GM23338 (cell line): ENCODE data around the gene GRIN2A. TPM values are rescaled to one million over a fixed set of nuclear protein-coding genes. Genes with fewer than 3 reads are reported as not detected.

Experiments
- ATAC-seq: fragments of 200-7000 bp; cut with Tn5 transposase; 3 replicates; pipeline ENCODE4 v1.9.1; 2020
- DNase-seq: peaks from one replicate; pipeline ENCODE4 v3.0.0-alpha.2; 2015; ENCODE audit warnings: low spot score
- H2AFZ ChIP-seq: fragments of 200-600 bp; sonication (generic); 2 replicates; pipeline ENCODE4 v1.8.0; 2016; ENCODE audit warnings: antibody characterized with exemption, mild to moderate bottlenecking, moderate library complexity
- H3F3A ChIP-seq: fragments of 200-600 bp; sonication (generic); replicated peaks from 2 replicates; pipeline ENCODE4 v1.8.0; 2017; ENCODE audit warnings: antibody characterized with exemption, mixed run types, low read depth
- H3K27ac ChIP-seq: fragments of 200-600 bp; sonication (generic); 2 replicates; pipeline ENCODE4 v1.6.1; 2016; ENCODE audit warnings: low read depth
- H3K27me3 ChIP-seq: fragments of 200-600 bp; sonication (generic); 2 replicates; pipeline ENCODE4 v1.8.0; 2016; ENCODE audit warnings: mild to moderate bottlenecking, mixed run types, moderate library complexity; ENCODE audit not compliant: insufficient read depth
- H3K36me3 ChIP-seq: fragments of 200-600 bp; sonication (generic); 2 replicates; pipeline ENCODE4 v1.8.0; 2016; ENCODE audit warnings: mild to moderate bottlenecking; ENCODE audit not compliant: insufficient read depth
- H3K4me1 ChIP-seq: fragments of 200-600 bp; sonication (generic); 2 replicates; pipeline ENCODE4 v1.8.0; 2016; ENCODE audit warnings: mild to moderate bottlenecking, moderate library complexity; ENCODE audit not compliant: insufficient read depth
- H3K4me2 ChIP-seq: fragments of 200-600 bp; sonication (generic); 2 replicates; pipeline ENCODE4 v1.7.1; 2017; ENCODE audit warnings: mixed run types
- H3K4me3 ChIP-seq: fragments of 200-600 bp; sonication (generic); 2 replicates; pipeline ENCODE4 v1.6.1; 2016; ENCODE audit warnings: mixed run types
- H3K79me2 ChIP-seq: fragments of 200-600 bp; sonication (generic); replicated peaks from 2 replicates; pipeline ENCODE4 v1.8.0; 2017; ENCODE audit warnings: mild to moderate bottlenecking; ENCODE audit not compliant: insufficient read depth
- H3K9me2 ChIP-seq: fragments of 200-600 bp; sonication (generic); 2 replicates; pipeline ENCODE4 v1.8.0; 2017; ENCODE audit not compliant: insufficient read depth
- H4K20me1 ChIP-seq: fragments of 200-600 bp; sonication (generic); replicated peaks from 2 replicates; pipeline ENCODE4 v1.8.0; 2017; ENCODE audit warnings: mild to moderate bottlenecking; ENCODE audit not compliant: insufficient read depth
- H3K27ac Mint-ChIP-seq: 2 replicates; pipeline ENCODE4 v1.8.0; 2020; ENCODE audit warnings: inconsistent platforms, mild to moderate bottlenecking, moderate library complexity, mixed read lengths
- H3K27me3 Mint-ChIP-seq: 3 replicates; pipeline ENCODE4 v1.8.0; 2022; ENCODE audit warnings: low read depth, mild to moderate bottlenecking, moderate library complexity, mixed read lengths, inconsistent platforms; ENCODE audit not compliant: insufficient read depth, poor library complexity
- H3K36me3 Mint-ChIP-seq: 3 replicates; pipeline ENCODE4 v1.8.0; 2021; ENCODE audit warnings: low read depth, mild to moderate bottlenecking, inconsistent platforms, moderate library complexity, mixed read lengths
- H3K4me1 Mint-ChIP-seq: 3 replicates; pipeline ENCODE4 v1.8.0; 2020; ENCODE audit warnings: mild to moderate bottlenecking, inconsistent platforms, mixed read lengths
- H3K4me3 Mint-ChIP-seq: 3 replicates; pipeline ENCODE4 v1.8.0; 2021; ENCODE audit warnings: moderate library complexity, mild to moderate bottlenecking, inconsistent platforms, mixed read lengths
- H3K9me3 Mint-ChIP-seq: 3 replicates; pipeline ENCODE4 v1.8.0; 2020; ENCODE audit warnings: moderate library complexity, mild to moderate bottlenecking, inconsistent platforms, mixed read lengths
- CREB1 ChIP-seq: fragments of 250-450 bp; sonication (Bioruptor Pico); IDR thresholded peaks from 2 replicates; pipeline ENCODE4 v1.5.0; 2020; ENCODE audit warnings: low read depth, mild to moderate bottlenecking, moderate library complexity
- EZH2 ChIP-seq: fragments of 200-600 bp; sonication (generic); IDR thresholded peaks from one replicate; pipeline ENCODE4 v1.8.0; 2017; ENCODE audit warnings: antibody characterized with exemption, mild to moderate bottlenecking, low read depth; ENCODE audit not compliant: unreplicated experiment
- EZH2phosphoT487 ChIP-seq: fragments of 200-600 bp; sonication (generic); IDR thresholded peaks from one replicate; pipeline ENCODE4 v1.8.1; 2018; ENCODE audit warnings: antibody characterized with exemption; ENCODE audit not compliant: unreplicated experiment
- JUNB ChIP-seq: IDR thresholded peaks from one replicate; pipeline ENCODE4 v1.6.1; 2016; ENCODE audit warnings: antibody characterized with exemption; ENCODE audit not compliant: unreplicated experiment
- NANOG ChIP-seq: IDR thresholded peaks from 2 replicates; pipeline ENCODE4 v1.6.1; 2016; ENCODE audit warnings: antibody characterized with exemption, borderline replicate concordance
- POLR2AphosphoS5 ChIP-seq: IDR thresholded peaks from 2 replicates; pipeline ENCODE4 v1.6.1; 2016; ENCODE audit warnings: antibody characterized with exemption, low read depth
- STAT1 ChIP-seq: IDR thresholded peaks from one replicate; pipeline ENCODE4 v1.6.1; 2016; ENCODE audit warnings: antibody characterized with exemption; ENCODE audit not compliant: unreplicated experiment
- ZNF331 ChIP-seq: fragments of 250-450 bp; sonication (Bioruptor Pico); IDR thresholded peaks from 2 replicates; pipeline ENCODE4 v1.5.0; 2020; ENCODE audit warnings: low read depth, mild to moderate bottlenecking, moderate library complexity
- ZNF462 ChIP-seq: fragments of 250-450 bp; sonication (Bioruptor Pico); IDR thresholded peaks from 2 replicates; pipeline ENCODE4 v1.5.0; 2020; ENCODE audit warnings: mild to moderate bottlenecking, moderate library complexity
- polyA plus RNA-seq: library from polyadenylated mRNA; unstranded; fragments of >200 nt; fragmentation: Nextera tagmentation; extraction: Ambion mirVana; gene quantifications from 2 replicates; pipeline ENCODE4 v1.2.1, GENCODE V29; 2016
- total RNA-seq: library from RNA; depleted of rRNA; stranded (reverse); fragments of >200 nt; shearing (Covaris generic); gene quantifications from 2 replicates; pipeline ENCODE4 v1.2.3, GENCODE V29; 2014
- TF ChIP-seq, protein P1 (sequence below): IDR thresholded peaks from one replicate; pipeline ENCODE4 v1.6.1; 2018; ENCODE audit warnings: antibody characterized with exemption; ENCODE audit not compliant: unreplicated experiment
- TF ChIP-seq, protein P2 (sequence below), 2 experiments: fragments of 200-600 bp in 1 of 2; sonication (generic) in 1 of 2; conservative IDR thresholded peaks; 2 replicates each; pipeline versions ENCODE4 v1.5.1 to v1.6.1; 2016 to 2017; ENCODE audit warnings: antibody characterized with exemption in 2 of 2, low read depth in 2 of 2, mild to moderate bottlenecking in 2 of 2, moderate library complexity in 1 of 2
- TF ChIP-seq, protein P3 (sequence below): IDR thresholded peaks from 2 replicates; pipeline ENCODE4 v1.6.1; 2016; ENCODE audit warnings: antibody characterized with exemption

The GRIN2A gene
- total and polyA plus RNA-seq, 2 experiments from 2014 or later = 0.89 to 5.1 TPM

- DNase-seq (no peak), ATAC-seq (no peak)
- Histone ChIP-seq H3K27me3 (no peaks in the 10 kb centered on the region), H2AFZ (no peak overlapping the region), H3K36me3 (no peaks in the 10 kb centered on the region), H3K4me1 (no peaks in the 10 kb centered on the region), H3F3A (no peaks in the 10 kb centered on the region), H4K20me1 (no peaks in the 10 kb centered on the region), H3K27ac (no peak overlapping the region), H3K9me2 (no peaks in the 10 kb centered on the region), H3K79me2 (no peaks in the 10 kb centered on the region), H3K4me2 (no peak overlapping the region), H3K4me3 (no peak overlapping the region)
- Mint-ChIP-seq H3K9me3 (no peaks in the 10 kb centered on the region), H3K36me3 (no peaks in the 10 kb centered on the region), H3K4me3 (no peak overlapping the region), H3K27ac (no peak overlapping the region), H3K27me3 (no peaks in the 10 kb centered on the region), H3K4me1 (peaks cover 6% of the 10 kb centered on the region; the same call in 2 of the 3 replicates)
- TF ChIP-seq EZH2phosphoT487 = no peak
- no peak for TF ChIP-seq POLR2AphosphoS5
- TF ChIP-seq ZNF462 (CRISPR knock-in tag) = no peak
- TF ChIP-seq, protein P1, sequence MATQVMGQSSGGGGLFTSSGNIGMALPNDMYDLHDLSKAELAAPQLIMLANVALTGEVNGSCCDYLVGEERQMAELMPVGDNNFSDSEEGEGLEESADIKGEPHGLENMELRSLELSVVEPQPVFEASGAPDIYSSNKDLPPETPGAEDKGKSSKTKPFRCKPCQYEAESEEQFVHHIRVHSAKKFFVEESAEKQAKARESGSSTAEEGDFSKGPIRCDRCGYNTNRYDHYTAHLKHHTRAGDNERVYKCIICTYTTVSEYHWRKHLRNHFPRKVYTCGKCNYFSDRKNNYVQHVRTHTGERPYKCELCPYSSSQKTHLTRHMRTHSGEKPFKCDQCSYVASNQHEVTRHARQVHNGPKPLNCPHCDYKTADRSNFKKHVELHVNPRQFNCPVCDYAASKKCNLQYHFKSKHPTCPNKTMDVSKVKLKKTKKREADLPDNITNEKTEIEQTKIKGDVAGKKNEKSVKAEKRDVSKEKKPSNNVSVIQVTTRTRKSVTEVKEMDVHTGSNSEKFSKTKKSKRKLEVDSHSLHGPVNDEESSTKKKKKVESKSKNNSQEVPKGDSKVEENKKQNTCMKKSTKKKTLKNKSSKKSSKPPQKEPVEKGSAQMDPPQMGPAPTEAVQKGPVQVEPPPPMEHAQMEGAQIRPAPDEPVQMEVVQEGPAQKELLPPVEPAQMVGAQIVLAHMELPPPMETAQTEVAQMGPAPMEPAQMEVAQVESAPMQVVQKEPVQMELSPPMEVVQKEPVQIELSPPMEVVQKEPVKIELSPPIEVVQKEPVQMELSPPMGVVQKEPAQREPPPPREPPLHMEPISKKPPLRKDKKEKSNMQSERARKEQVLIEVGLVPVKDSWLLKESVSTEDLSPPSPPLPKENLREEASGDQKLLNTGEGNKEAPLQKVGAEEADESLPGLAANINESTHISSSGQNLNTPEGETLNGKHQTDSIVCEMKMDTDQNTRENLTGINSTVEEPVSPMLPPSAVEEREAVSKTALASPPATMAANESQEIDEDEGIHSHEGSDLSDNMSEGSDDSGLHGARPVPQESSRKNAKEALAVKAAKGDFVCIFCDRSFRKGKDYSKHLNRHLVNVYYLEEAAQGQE = no peak
- no peak for TF ChIP-seq CREB1 (CRISPR knock-in tag)
- no peak for TF ChIP-seq EZH2
- no peak for TF ChIP-seq NANOG
- TF ChIP-seq JUNB = no peak
- no peak for TF ChIP-seq STAT1
- TF ChIP-seq, protein P2, sequence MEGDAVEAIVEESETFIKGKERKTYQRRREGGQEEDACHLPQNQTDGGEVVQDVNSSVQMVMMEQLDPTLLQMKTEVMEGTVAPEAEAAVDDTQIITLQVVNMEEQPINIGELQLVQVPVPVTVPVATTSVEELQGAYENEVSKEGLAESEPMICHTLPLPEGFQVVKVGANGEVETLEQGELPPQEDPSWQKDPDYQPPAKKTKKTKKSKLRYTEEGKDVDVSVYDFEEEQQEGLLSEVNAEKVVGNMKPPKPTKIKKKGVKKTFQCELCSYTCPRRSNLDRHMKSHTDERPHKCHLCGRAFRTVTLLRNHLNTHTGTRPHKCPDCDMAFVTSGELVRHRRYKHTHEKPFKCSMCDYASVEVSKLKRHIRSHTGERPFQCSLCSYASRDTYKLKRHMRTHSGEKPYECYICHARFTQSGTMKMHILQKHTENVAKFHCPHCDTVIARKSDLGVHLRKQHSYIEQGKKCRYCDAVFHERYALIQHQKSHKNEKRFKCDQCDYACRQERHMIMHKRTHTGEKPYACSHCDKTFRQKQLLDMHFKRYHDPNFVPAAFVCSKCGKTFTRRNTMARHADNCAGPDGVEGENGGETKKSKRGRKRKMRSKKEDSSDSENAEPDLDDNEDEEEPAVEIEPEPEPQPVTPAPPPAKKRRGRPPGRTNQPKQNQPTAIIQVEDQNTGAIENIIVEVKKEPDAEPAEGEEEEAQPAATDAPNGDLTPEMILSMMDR (conservative IDR thresholded peaks at IDR 0.05; ENCODE audit: low read depth in 2 of 2) = no peak
- TF ChIP-seq ZNF331 (CRISPR knock-in tag) = no peak
- TF ChIP-seq, protein P3, sequence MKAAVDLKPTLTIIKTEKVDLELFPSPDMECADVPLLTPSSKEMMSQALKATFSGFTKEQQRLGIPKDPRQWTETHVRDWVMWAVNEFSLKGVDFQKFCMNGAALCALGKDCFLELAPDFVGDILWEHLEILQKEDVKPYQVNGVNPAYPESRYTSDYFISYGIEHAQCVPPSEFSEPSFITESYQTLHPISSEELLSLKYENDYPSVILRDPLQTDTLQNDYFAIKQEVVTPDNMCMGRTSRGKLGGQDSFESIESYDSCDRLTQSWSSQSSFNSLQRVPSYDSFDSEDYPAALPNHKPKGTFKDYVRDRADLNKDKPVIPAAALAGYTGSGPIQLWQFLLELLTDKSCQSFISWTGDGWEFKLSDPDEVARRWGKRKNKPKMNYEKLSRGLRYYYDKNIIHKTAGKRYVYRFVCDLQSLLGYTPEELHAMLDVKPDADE = no peak
These were observed 283.7 kb downstream of the GRIN2A start for GRCh38 chr16:9898555-9898954.
